GM10266 (cell line): ENCODE measurements around the gene MTRR.

Experiments
- DNase-seq: peaks from one replicate; pipeline ENCODE4 v3.0.0; 2012; ENCODE audit errors: extremely low spot score
- TF ChIP-seq, protein P1 (sequence below): IDR thresholded peaks from 2 replicates; pipeline ENCODE4 v1.5.1; 2012; ENCODE audit warnings: mild to moderate bottlenecking, low read depth; ENCODE audit not compliant: control insufficient read depth, insufficient read depth; ENCODE audit errors: missing control alignments

Gene MTRR

DNA sequence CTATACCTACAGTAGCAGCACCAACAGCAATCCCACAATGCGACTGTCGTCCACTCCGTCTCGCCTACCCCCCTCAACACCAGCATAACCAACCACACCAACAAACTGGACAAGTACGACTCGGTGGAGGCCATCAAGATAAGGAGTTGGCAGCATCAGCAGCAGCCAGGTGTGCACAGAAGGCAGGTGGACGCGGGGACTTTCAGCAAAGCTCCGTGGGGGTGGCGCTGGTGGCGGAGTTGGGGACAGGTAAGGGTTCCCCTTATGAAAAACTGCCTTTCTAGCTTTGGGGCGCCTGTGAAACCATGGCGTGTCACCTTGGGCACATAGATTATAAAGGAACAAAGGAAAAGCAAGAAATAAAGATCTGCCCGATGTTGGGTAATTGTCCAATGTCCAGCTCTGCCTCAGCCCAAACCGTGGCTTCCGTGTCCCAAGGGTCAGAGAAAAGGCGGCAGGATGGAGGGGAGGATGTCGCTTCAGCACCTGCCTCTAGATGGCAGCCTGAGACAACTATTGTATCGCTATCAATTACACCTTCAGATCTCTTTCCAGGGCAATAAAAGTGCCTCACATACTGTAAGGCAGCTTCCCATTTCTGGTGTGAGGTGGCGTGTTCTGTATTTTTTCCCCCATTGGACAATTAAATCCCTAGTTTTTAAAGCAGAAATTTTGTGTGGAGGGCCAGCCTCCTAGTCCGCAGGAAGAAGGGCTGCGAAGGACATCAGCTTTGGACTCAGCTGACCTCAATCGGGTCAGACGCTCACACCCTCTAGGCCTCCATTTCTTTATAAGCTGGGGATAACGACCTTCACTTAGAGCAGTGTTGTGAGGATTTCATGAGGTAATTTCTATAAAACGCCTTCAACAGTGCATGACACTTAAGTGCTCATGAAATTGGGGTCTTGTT, 58.8 kb downstream of the MTRR start:
- DNase-seq, result peak; percentile 60
- TF ChIP-seq, protein P1, sequence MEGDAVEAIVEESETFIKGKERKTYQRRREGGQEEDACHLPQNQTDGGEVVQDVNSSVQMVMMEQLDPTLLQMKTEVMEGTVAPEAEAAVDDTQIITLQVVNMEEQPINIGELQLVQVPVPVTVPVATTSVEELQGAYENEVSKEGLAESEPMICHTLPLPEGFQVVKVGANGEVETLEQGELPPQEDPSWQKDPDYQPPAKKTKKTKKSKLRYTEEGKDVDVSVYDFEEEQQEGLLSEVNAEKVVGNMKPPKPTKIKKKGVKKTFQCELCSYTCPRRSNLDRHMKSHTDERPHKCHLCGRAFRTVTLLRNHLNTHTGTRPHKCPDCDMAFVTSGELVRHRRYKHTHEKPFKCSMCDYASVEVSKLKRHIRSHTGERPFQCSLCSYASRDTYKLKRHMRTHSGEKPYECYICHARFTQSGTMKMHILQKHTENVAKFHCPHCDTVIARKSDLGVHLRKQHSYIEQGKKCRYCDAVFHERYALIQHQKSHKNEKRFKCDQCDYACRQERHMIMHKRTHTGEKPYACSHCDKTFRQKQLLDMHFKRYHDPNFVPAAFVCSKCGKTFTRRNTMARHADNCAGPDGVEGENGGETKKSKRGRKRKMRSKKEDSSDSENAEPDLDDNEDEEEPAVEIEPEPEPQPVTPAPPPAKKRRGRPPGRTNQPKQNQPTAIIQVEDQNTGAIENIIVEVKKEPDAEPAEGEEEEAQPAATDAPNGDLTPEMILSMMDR, result peak; percentile 93

GRCh38 chr5:7930011-7930410, 61.1 kb downstream of the MTRR start:
- DNase-seq, result no peak
- TF ChIP-seq, protein P1, result no peak

DNA sequence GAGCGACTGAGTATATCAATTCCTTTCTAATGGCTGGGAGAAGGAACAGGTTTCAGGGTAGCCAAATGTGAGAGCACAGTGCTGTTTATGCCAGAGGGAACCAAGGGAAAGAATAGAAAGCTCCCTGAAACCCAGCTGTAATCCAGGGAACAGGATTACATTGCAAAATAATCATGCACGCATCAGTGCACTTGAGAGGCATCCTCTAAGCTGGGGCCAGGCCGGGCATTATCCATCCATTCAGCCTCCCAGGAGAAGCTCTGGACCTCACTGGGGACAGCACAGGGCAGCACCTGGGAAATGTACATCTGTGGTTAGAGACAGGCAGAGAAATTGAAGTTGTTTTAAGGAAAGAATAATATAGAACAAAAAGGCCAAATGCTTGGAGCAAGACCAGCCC, 72.7 kb downstream of the MTRR start:
- DNase-seq, result no peak
- TF ChIP-seq, protein P1, result no peak

- TF ChIP-seq, protein P1, result no peak
- no peak for DNase-seq
These were observed 78.4 kb downstream of the MTRR start for GRCh38 chr5:7947301-7947700.
